Measurements from ENCODE around the gene C1QTNF3.

C1QTNF3 gene

DNA sequence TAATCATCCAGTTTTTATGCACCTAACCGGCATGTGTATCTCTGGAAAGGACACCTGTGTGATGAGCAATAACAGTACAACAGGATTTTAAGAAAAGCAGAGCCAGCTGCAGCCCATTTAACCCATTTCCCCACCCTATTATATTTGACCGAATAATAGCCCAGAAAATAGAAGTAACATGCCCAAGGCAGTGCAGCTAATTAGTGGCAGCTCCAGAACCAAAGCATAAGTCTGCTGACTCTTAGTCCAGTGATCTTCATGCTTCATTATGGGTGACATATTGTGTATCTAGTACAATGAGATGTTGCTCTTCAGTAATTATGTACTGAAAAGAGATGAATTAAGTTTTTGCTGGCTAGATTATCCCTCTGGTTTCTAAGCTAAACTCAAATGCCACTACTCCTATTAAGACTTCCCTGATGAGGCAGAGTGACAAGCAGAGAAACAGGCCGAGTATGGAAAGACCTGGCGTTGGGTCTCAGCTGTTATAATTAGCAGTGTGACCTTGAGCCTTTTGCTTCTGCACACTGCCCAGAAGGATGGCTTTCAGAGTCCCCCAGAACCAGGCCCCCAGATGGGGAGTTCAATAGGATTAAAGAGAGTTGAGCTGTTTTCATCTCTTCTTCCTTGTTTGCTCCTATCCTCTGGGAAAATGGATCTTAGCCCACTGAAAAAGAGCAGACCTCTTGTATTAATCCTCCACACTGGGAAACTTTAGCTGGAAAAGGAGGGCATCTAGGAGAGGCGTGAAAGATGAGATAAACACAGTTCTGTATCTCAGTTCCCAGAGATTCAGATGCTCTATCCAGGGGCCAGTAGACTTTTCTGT is 10.8 kb upstream of the C1QTNF3 start:
- H3K4me1 ChIP-seq (ENCODE audit: control insufficient read depth in 2 of 2, insufficient read depth in 1 of 2, low read depth in 1 of 2, low read length in 2 of 2), result peaks cover 3 to 8% of the 10 kb centered on the region in 2 donors
- H3K79me1 ChIP-seq (ENCODE audit: low read depth, low read length), result no peaks in the 10 kb centered on the region
- no peak overlapping the region for H3K4me3 ChIP-seq (ENCODE audit: low read length in 2 of 2)

DNA sequence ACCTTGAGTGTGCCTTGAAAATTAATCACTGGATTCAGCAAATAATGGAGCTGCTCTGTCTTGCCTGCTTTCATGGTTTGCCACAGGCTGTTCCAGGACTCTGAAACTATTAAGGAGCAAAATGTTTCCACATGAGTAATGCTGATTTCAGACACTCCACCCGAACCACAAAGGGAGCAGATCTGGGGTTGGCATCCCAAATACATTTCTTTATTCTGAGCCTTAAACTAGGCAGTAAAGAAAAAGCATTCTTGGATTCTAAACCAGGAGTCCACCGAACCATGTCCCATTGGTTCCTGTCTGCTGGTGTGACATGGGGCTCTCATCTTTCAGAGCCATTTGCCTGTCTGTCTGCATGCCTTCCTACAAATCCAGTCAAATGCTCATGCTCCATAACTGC is 10.1 kb upstream of the C1QTNF3 start:
- no peak for DNase-seq (ENCODE audit: low spot score)
- H3K4me3 ChIP-seq (ENCODE audit: low read length in 2 of 2), result no peak overlapping the region
- H3K27ac ChIP-seq (replicated peaks; ENCODE audit: low read length), result no peak overlapping the region
- no peak overlapping the region for H4K8ac ChIP-seq (ENCODE audit: low read depth, low read length)
- H3K18ac ChIP-seq (ENCODE audit: low read length), result no peak overlapping the region
- no peak overlapping the region for H3K4me2 ChIP-seq (ENCODE audit: insufficient read depth, low read length, poor library complexity, severe bottlenecking)
- H3K4me1 ChIP-seq (ENCODE audit: control insufficient read depth in 2 of 2, insufficient read depth in 1 of 2, low read depth in 1 of 2, low read length in 2 of 2), result peaks cover 3 to 6% of the 10 kb centered on the region in 2 donors
- no peaks in the 10 kb centered on the region for H3K9me3 ChIP-seq (replicated peaks in 1 of 2; ENCODE audit: control insufficient read depth in 2 of 2, insufficient read depth in 1 of 2, low read depth in 1 of 2, low read length in 2 of 2)
- H3K4ac ChIP-seq (ENCODE audit: low read length), result no peak overlapping the region
- H3K14ac ChIP-seq (ENCODE audit: low read length), result no peak overlapping the region
- peaks cover 0 to 34% of the 10 kb centered on the region in 2 donors for H3K36me3 ChIP-seq (replicated peaks in 1 of 2; ENCODE audit: control insufficient read depth in 2 of 2, insufficient read depth in 2 of 2, low read length in 2 of 2)
- H4K91ac ChIP-seq (ENCODE audit: low read depth, low read length, poor library complexity), result no peak overlapping the region
- no CpG with 5 or more reads among the region's 2 CpGs for WGBS, 2 donors (ENCODE audit: extremely low coverage in 2 of 2, insufficient read length in 2 of 2, insufficient replicate concordance in 1 of 2)
- no peaks in the 10 kb centered on the region for H3K79me1 ChIP-seq (ENCODE audit: low read depth, low read length)
- H2AK5ac ChIP-seq (ENCODE audit: low read depth, low read length), result no peak overlapping the region
- no peak overlapping the region for H2BK5ac ChIP-seq (ENCODE audit: low read length)
- no peak overlapping the region for H2BK12ac ChIP-seq (ENCODE audit: low read length)
- H2AFZ ChIP-seq (ENCODE audit: low read length), result no peak overlapping the region
- no peaks in the 10 kb centered on the region for H3K27me3 ChIP-seq (ENCODE audit: control insufficient read depth in 3 of 3, insufficient read depth in 3 of 3, low read depth in 1 of 3, low read length in 3 of 3)
- H2BK15ac ChIP-seq (ENCODE audit: low read length), result no peak overlapping the region
- H2BK120ac ChIP-seq (ENCODE audit: low read depth, low read length), result no peak overlapping the region
- H3K9ac ChIP-seq (ENCODE audit: low read depth, low read length, poor library complexity), result no peak overlapping the region
- no peak overlapping the region for H3K23ac ChIP-seq (ENCODE audit: low read depth, low read length, poor library complexity)

More for the DNA sequence above, 10.8 kb upstream of the C1QTNF3 start:
- no CpG with 5 or more reads among the region's 5 CpGs for WGBS, 2 donors (ENCODE audit: extremely low coverage in 2 of 2, insufficient read length in 2 of 2, insufficient replicate concordance in 1 of 2)
- Histone ChIP-seq H2AK5ac (ENCODE audit: low read depth, low read length) (no peak overlapping the region), H3K9ac (ENCODE audit: low read depth, low read length, poor library complexity) (no peak overlapping the region), H2BK15ac (ENCODE audit: low read length) (no peak overlapping the region), H3K36me3 (replicated peaks in 1 of 2; ENCODE audit: control insufficient read depth in 2 of 2, insufficient read depth in 2 of 2, low read length in 2 of 2) (peaks cover 0 to 35% of the 10 kb centered on the region in 2 donors), H4K91ac (ENCODE audit: low read depth, low read length, poor library complexity) (no peak overlapping the region), H3K14ac (ENCODE audit: low read length) (no peak overlapping the region), H2BK5ac (ENCODE audit: low read length) (no peak overlapping the region), H3K27ac (replicated peaks; ENCODE audit: low read length) (no peak overlapping the region), H3K27me3 (ENCODE audit: control insufficient read depth in 3 of 3, insufficient read depth in 3 of 3, low read depth in 1 of 3, low read length in 3 of 3) (no peaks in the 10 kb centered on the region), H2BK120ac (ENCODE audit: low read depth, low read length) (no peak overlapping the region), H3K4me2 (ENCODE audit: insufficient read depth, low read length, poor library complexity, severe bottlenecking) (no peak overlapping the region), H3K9me3 (replicated peaks in 1 of 2; ENCODE audit: control insufficient read depth in 2 of 2, insufficient read depth in 1 of 2, low read depth in 1 of 2, low read length in 2 of 2) (no peaks in the 10 kb centered on the region), H3K4ac (ENCODE audit: low read length) (no peak overlapping the region), H3K18ac (ENCODE audit: low read length) (no peak overlapping the region), H4K8ac (ENCODE audit: low read depth, low read length) (no peak overlapping the region), H2AFZ (ENCODE audit: low read length) (no peak overlapping the region), H2BK12ac (ENCODE audit: low read length) (no peak overlapping the region), H3K23ac (ENCODE audit: low read depth, low read length, poor library complexity) (no peak overlapping the region)
- DNase-seq (ENCODE audit: low spot score), result no peak

DNA sequence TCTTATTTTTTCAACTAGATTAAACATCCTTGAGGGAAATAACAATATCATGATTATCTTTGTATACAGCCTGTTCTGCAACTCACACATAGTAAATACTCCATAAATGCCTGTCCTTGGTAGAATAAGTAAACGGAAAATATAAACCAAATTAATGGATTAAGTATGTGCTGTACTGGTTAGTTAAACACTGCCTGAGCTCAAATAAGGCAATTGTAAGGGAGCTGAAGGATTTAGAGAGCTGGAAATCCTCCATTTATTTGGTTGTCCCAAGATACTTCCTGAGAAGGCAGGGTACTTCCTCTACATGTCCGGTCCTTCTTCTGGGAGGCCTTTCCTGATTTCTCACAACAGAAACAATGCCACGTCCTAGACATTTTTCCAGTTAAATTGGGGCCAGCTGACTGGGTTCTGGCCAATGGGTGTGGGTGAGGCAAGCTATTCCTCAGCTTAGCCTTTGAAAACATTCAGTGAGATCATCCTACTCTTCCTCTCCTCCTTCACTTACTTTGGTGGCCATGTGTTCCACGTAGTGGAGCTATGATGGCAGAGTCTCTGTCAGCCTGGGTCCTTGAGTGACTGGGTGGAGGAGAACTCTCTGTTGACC is 8.5 kb upstream of the C1QTNF3 start:
- H3K14ac ChIP-seq (ENCODE audit: low read length), result no peak overlapping the region
- no peak overlapping the region for H2BK12ac ChIP-seq (ENCODE audit: low read length)
- H3K4me1 ChIP-seq (ENCODE audit: control insufficient read depth in 2 of 2, insufficient read depth in 1 of 2, low read depth in 1 of 2, low read length in 2 of 2), result peaks cover 3 to 6% of the 10 kb centered on the region in 2 donors
- no peak overlapping the region for H3K4me3 ChIP-seq (ENCODE audit: low read length in 2 of 2)
- no peaks in the 10 kb centered on the region for H3K27me3 ChIP-seq (ENCODE audit: control insufficient read depth in 3 of 3, insufficient read depth in 3 of 3, low read depth in 1 of 3, low read length in 3 of 3)
- no peaks in the 10 kb centered on the region for H3K9me3 ChIP-seq (replicated peaks in 1 of 2; ENCODE audit: control insufficient read depth in 2 of 2, insufficient read depth in 1 of 2, low read depth in 1 of 2, low read length in 2 of 2)
- no peak overlapping the region for H2AK5ac ChIP-seq (ENCODE audit: low read depth, low read length)
- peaks cover under 1 to 28% of the 10 kb centered on the region in 2 donors for H3K36me3 ChIP-seq (replicated peaks in 1 of 2; ENCODE audit: control insufficient read depth in 2 of 2, insufficient read depth in 2 of 2, low read length in 2 of 2)
- H3K9ac ChIP-seq (ENCODE audit: low read depth, low read length, poor library complexity), result no peak overlapping the region
- no peak overlapping the region for H2BK5ac ChIP-seq (ENCODE audit: low read length)
- H2AFZ ChIP-seq (ENCODE audit: low read length), result no peak overlapping the region
- DNase-seq (ENCODE audit: low spot score), result no peak
- H4K8ac ChIP-seq (ENCODE audit: low read depth, low read length), result no peak overlapping the region
- H4K91ac ChIP-seq (ENCODE audit: low read depth, low read length, poor library complexity), result no peak overlapping the region
- no peak overlapping the region for H3K4ac ChIP-seq (ENCODE audit: low read length)
- no peak overlapping the region for H3K4me2 ChIP-seq (ENCODE audit: insufficient read depth, low read length, poor library complexity, severe bottlenecking)
- no peak overlapping the region for H3K23ac ChIP-seq (ENCODE audit: low read depth, low read length, poor library complexity)
- WGBS, 2 donors (ENCODE audit: extremely low coverage in 2 of 2, insufficient read length in 2 of 2, insufficient replicate concordance in 1 of 2), result no CpG with 5 or more reads among the region's 4 CpGs
- H3K18ac ChIP-seq (ENCODE audit: low read length), result no peak overlapping the region
- H3K27ac ChIP-seq (replicated peaks; ENCODE audit: low read length), result no peak overlapping the region
- no peak overlapping the region for H2BK15ac ChIP-seq (ENCODE audit: low read length)
- no peak overlapping the region for H2BK120ac ChIP-seq (ENCODE audit: low read depth, low read length)
- no peaks in the 10 kb centered on the region for H3K79me1 ChIP-seq (ENCODE audit: low read depth, low read length)

DNA sequence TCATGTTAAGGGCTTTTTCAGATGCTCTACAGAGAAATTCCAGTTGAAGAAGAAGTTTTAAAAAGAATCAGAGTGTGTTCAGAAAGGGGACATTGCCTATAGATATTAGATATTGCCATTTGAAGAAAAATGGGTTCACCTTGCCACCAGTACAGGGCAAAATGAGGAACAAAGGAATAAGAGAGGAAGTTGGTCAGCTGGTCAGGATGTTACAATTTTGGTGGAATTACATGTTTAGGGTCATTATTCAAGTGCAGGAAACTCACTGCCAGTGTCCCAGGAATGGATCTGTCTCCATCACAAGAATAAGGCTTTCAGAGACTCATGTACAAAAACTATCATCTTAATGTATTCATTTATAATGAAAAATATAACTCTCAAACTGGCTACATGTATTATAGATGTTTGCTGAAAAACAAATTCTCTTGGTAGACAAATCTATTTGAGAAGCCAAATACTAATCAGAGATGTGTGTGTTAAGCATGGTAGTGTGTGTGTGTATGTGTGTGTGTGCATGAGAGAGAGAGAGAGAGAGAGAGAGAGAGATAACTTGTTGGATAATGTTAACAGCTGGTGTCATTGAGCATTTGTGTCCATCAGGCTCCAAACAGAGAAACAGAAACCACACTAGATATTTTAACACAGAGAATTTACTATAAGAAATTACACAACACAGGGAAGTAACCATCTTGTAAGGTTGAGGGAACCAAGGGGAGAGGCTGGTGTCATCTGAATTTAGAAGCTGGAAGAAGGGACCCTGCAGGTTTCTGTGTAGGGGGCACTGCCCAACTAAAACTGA is 5.0 kb upstream of the C1QTNF3 start:
- Histone ChIP-seq H2BK5ac (ENCODE audit: low read length) (no peak overlapping the region), H3K79me1 (ENCODE audit: low read depth, low read length) (no peaks in the 10 kb centered on the region), H3K9ac (ENCODE audit: low read depth, low read length, poor library complexity) (no peak overlapping the region), H3K9me3 (replicated peaks in 1 of 2; ENCODE audit: control insufficient read depth in 2 of 2, insufficient read depth in 1 of 2, low read depth in 1 of 2, low read length in 2 of 2) (no peaks in the 10 kb centered on the region), H3K4me2 (ENCODE audit: insufficient read depth, low read length, poor library complexity, severe bottlenecking) (no peak overlapping the region), H3K27ac (replicated peaks; ENCODE audit: low read length) (no peak overlapping the region), H2BK12ac (ENCODE audit: low read length) (no peak overlapping the region), H3K36me3 (replicated peaks in 1 of 2; ENCODE audit: control insufficient read depth in 2 of 2, insufficient read depth in 2 of 2, low read length in 2 of 2) (peaks cover 2 to 28% of the 10 kb centered on the region in 2 donors), H3K4ac (ENCODE audit: low read length) (no peak overlapping the region), H3K18ac (ENCODE audit: low read length) (no peak overlapping the region), H4K8ac (ENCODE audit: low read depth, low read length) (no peak overlapping the region), H3K27me3 (ENCODE audit: control insufficient read depth in 3 of 3, insufficient read depth in 3 of 3, low read depth in 1 of 3, low read length in 3 of 3) (no peaks in the 10 kb centered on the region), H3K14ac (ENCODE audit: low read length) (no peak overlapping the region), H3K4me3 (ENCODE audit: low read length in 2 of 2) (no peak overlapping the region), H3K23ac (ENCODE audit: low read depth, low read length, poor library complexity) (no peak overlapping the region), H2AFZ (ENCODE audit: low read length) (no peak overlapping the region), H2AK5ac (ENCODE audit: low read depth, low read length) (no peak overlapping the region), H3K4me1 (ENCODE audit: control insufficient read depth in 2 of 2, insufficient read depth in 1 of 2, low read depth in 1 of 2, low read length in 2 of 2) (no peaks in the 10 kb centered on the region), H4K91ac (ENCODE audit: low read depth, low read length, poor library complexity) (no peak overlapping the region), H2BK120ac (ENCODE audit: low read depth, low read length) (no peak overlapping the region), H2BK15ac (ENCODE audit: low read length) (no peak overlapping the region)
- DNase-seq (ENCODE audit: low spot score), result no peak

All from neuronal stem cell (in vitro differentiated cells).